Medulla oblongata (tissue), 1 donor: Measurements from ENCODE around the gene SLC26A8.
A peak's percentile ranks its signal among the peaks of the same experiment; 100 is the strongest.
"Not testable (repeated sequence)": the region's sequence is repeated elsewhere in the genome, so short reads cannot be mapped to it uniquely, and the experiment has no call there.

Experiments
- DNase-seq: peaks from one replicate; pipeline ENCODE4 v3.0.0-alpha.2; 2015; ENCODE audit errors: extremely low spot score

SLC26A8 gene

GRCh38 chr6:36052097-36052496, 27.7 kb upstream of the SLC26A8 start:
- DNase-seq = no peak

- no peak for DNase-seq
Observed at GRCh38 chr6:36050947-36051710, 26.7 kb upstream of the SLC26A8 start.

GRCh38 chr6:36050305-36050704, 25.9 kb upstream of the SLC26A8 start:
- DNase-seq = no peak

- no peak for DNase-seq
Observed at GRCh38 chr6:36049582-36049981, 25.1 kb upstream of the SLC26A8 start.

- no peak for DNase-seq
Observed at GRCh38 chr6:36042618-36043260, 18.3 kb upstream of the SLC26A8 start.

GRCh38 chr6:36040958-36041357, 16.5 kb upstream of the SLC26A8 start:
- no peak for DNase-seq

GRCh38 chr6:36039112-36039511, 14.7 kb upstream of the SLC26A8 start:
- no peak for DNase-seq

GRCh38 chr6:36038120-36038876, 13.9 kb upstream of the SLC26A8 start:
- peak; percentile 20 for DNase-seq

- no peak for DNase-seq
Observed at GRCh38 chr6:36035225-36035624, 10.8 kb upstream of the SLC26A8 start.

- no peak for DNase-seq
Observed at GRCh38 chr6:36034441-36034840, 10.0 kb upstream of the SLC26A8 start.

GRCh38 chr6:36033935-36034334, 9.5 kb upstream of the SLC26A8 start:
- DNase-seq = no peak

- DNase-seq = not testable (repeated sequence)
Observed at GRCh38 chr6:36033144-36033543, 8.7 kb upstream of the SLC26A8 start.

- DNase-seq = peak; percentile 38
Observed at GRCh38 chr6:36032261-36032660, 7.8 kb upstream of the SLC26A8 start.

- DNase-seq = peak; percentile 20
Observed at GRCh38 chr6:36029464-36029863, 5.0 kb upstream of the SLC26A8 start.

GRCh38 chr6:36028877-36029324, 4.5 kb upstream of the SLC26A8 start:
- DNase-seq = peak; percentile 74

GRCh38 chr6:36028088-36028876, 3.8 kb upstream of the SLC26A8 start:
- DNase-seq = peak; percentile 38

GRCh38 chr6:36027501-36028087, 3.2 kb upstream of the SLC26A8 start, which contains the start of gene MAPK14:
MAPK14 (plus strand) TSS chr6:36027808; CDS start chr6:36028158, 350 bp downstream.
- DNase-seq = peak; percentile 100

- no peak for DNase-seq
Observed at GRCh38 chr6:36025932-36026327, 1.5 kb upstream of the SLC26A8 start.

- DNase-seq = no peak
Observed at GRCh38 chr6:36025260-36025931, 955 bp upstream of the SLC26A8 start.

GRCh38 chr6:36020154-36020553, 4.3 kb downstream of the SLC26A8 start:
- no peak for DNase-seq

- DNase-seq = no peak
Observed at GRCh38 chr6:36019167-36019566, 5.3 kb downstream of the SLC26A8 start.
